Measurements from ENCODE around the gene RAPGEF1. TPM values are rescaled to one million over a fixed set of nuclear protein-coding genes. Genes with fewer than 3 reads are reported as not detected.

RAPGEF1 gene
- total and polyA plus RNA-seq, 2 donors (not counting 3 experiments of a cell fraction or from before 2014, with no cell fraction given), result 50.0 to 124 TPM

DNA sequence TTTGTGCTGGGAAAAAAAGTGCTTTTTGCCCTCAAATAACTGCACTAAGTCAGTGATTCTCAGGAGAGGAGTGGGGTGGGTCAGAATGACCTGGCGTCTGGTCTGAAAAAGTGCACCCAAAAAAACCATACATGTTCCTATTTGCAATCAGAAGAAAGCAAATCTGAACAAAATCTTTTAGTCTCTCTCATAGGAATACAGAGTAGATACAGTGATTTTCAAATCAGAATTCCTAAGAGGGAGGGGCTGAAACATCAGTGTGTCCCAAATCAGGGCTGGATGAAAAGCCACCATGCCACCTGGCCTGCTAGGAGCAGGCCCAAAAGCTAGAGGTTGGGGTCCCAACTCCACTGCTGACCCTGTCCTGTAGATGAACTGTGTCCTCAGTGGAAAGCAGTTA, 66.8 kb downstream of the RAPGEF1 start:
- H3K27ac ChIP-seq (ENCODE audit: insufficient read depth, low read depth, low read length), result peak overlapping the region; percentile 11
- H3K4me3 ChIP-seq (replicated peaks in 1 of 3; ENCODE audit: insufficient read depth in 1 of 3, low read depth in 1 of 3, low read length in 3 of 3), result no peak overlapping the region
- H3K9ac ChIP-seq (replicated peaks; ENCODE audit: extremely low read depth, insufficient read depth, low read length), result no peak overlapping the region
- no peaks in the 10 kb centered on the region for H3K36me3 ChIP-seq (ENCODE audit: control insufficient read depth in 2 of 2, extremely low read depth in 1 of 2, insufficient read depth in 2 of 2, low read length in 2 of 2)
- ChIA-PET POLR2A (no interaction called here), CTCF (no interaction called here)
- intact Hi-C loops (cut with micrococcal nuclease) (no loop called here), dilution Hi-C loops (cut with MboI; ENCODE audit: extremely low pct_ligation_motif_present, low sequenced_read_pairs) (no loop called here)
- H3K4me2 ChIP-seq (ENCODE audit: insufficient read depth, low read length), result no peak overlapping the region
- H3K9me1 ChIP-seq (replicated peaks; ENCODE audit: control insufficient read depth, extremely low read depth, insufficient read depth, low read length), result no peaks in the 10 kb centered on the region
- peaks cover 50% of the 10 kb centered on the region for H3K4me1 ChIP-seq (ENCODE audit: control insufficient read depth, extremely low read depth, insufficient read depth, low read length)
- no peak overlapping the region for H2AFZ ChIP-seq (ENCODE audit: low read depth, low read length)
- H3K27me3 ChIP-seq (ENCODE audit: control insufficient read depth in 2 of 2, insufficient read depth in 2 of 2, low read length in 2 of 2), result no peaks in the 10 kb centered on the region
- TF ChIP-seq, protein P1, sequence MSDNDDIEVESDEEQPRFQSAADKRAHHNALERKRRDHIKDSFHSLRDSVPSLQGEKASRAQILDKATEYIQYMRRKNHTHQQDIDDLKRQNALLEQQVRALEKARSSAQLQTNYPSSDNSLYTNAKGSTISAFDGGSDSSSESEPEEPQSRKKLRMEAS (IDR thresholded peaks at IDR 0.05; ENCODE audit: insufficient read depth, insufficient read length), result no peak
- TF ChIP-seq JUN (IDR thresholded peaks at IDR 0.05; ENCODE audit: borderline replicate concordance, insufficient read depth, insufficient read length, low read depth) (no peak), FOS (IDR thresholded peaks at IDR 0.05; ENCODE audit: borderline replicate concordance, insufficient read depth, low read length) (no peak), EZH2 (IDR thresholded peaks at IDR 0.05; ENCODE audit: borderline replicate concordance, low read depth, low read length, severe bottlenecking) (no peak), GATA2 (IDR thresholded peaks at IDR 0.05; ENCODE audit: insufficient read depth, insufficient read length, low read depth, low read length) (no peak), POLR2AphosphoS5 (IDR thresholded peaks at IDR 0.05; ENCODE audit: insufficient read depth, low read depth, low read length) (no peak), POLR2A (IDR thresholded peaks at IDR 0.05; ENCODE audit: low read depth, low read length) (no peak), MYC (IDR thresholded peaks at IDR 0.05; ENCODE audit: low read depth, low read length) (no peak)
- TF ChIP-seq, protein P2, sequence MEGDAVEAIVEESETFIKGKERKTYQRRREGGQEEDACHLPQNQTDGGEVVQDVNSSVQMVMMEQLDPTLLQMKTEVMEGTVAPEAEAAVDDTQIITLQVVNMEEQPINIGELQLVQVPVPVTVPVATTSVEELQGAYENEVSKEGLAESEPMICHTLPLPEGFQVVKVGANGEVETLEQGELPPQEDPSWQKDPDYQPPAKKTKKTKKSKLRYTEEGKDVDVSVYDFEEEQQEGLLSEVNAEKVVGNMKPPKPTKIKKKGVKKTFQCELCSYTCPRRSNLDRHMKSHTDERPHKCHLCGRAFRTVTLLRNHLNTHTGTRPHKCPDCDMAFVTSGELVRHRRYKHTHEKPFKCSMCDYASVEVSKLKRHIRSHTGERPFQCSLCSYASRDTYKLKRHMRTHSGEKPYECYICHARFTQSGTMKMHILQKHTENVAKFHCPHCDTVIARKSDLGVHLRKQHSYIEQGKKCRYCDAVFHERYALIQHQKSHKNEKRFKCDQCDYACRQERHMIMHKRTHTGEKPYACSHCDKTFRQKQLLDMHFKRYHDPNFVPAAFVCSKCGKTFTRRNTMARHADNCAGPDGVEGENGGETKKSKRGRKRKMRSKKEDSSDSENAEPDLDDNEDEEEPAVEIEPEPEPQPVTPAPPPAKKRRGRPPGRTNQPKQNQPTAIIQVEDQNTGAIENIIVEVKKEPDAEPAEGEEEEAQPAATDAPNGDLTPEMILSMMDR (IDR thresholded peaks at IDR 0.05; ENCODE audit: extremely low read depth in 1 of 2, insufficient read depth in 1 of 2, low read depth in 1 of 2, low read length in 2 of 2), result no peak
- H3K79me2 ChIP-seq (ENCODE audit: control insufficient read depth, insufficient read depth, low read length), result peaks cover 80% of the 10 kb centered on the region
- no peaks in the 10 kb centered on the region for H3K9me3 ChIP-seq (replicated peaks; ENCODE audit: control insufficient read depth, insufficient read depth, low read length)
- FAIRE-seq, result no peak
- BruUV-seq (replicated peaks), result no TSS peak
- DNase-seq (ENCODE audit: low read depth, low spot score), result no peak
- no peaks in the 10 kb centered on the region for H4K20me1 ChIP-seq (replicated peaks; ENCODE audit: control insufficient read depth, extremely low read depth, insufficient read depth, low read length)
